BJ (cell line): ENCODE measurements around the gene PACS1. TPM values are rescaled to one million over a fixed set of nuclear protein-coding genes. Genes with fewer than 3 reads are reported as not detected.

Source experiments
- CTCF ChIA-PET: fragments of 350-600 bp; formaldehyde crosslinking; extraction: SDS; loops from one replicate; lab custom pipeline; 2021; ENCODE audit warnings: antibody characterized with exemption, inconsistent platforms; lab: Yijun Ruan, JAX
- POLR2A ChIA-PET: fragments of 300-600 bp; sonication (Branson Sonifier 250); formaldehyde crosslinking; extraction: SDS; loops from one replicate; lab custom pipeline; 2021; ENCODE audit warnings: antibody characterized with exemption; lab: Charles Lee
- DNase-seq: peaks from one replicate; pipeline ENCODE4 v3.0.0-alpha.2; 2011; ENCODE audit warnings: low read depth
- H3K27me3 ChIP-seq: 2 replicates; pipeline ENCODE4 v1.6.0; 2011; ENCODE audit warnings: low read length; ENCODE audit not compliant: control insufficient read depth, insufficient read depth
- H3K36me3 ChIP-seq: 2 replicates; pipeline ENCODE4 v1.5.1; 2011; ENCODE audit warnings: low read length; ENCODE audit not compliant: control insufficient read depth, insufficient read depth
- H3K4me3 ChIP-seq: 2 replicates; pipeline ENCODE4 v1.5.1; 2011; ENCODE audit warnings: low read depth, mild to moderate bottlenecking, control low read depth, low read length
- CTCF ChIP-seq: IDR thresholded peaks from 2 replicates; pipeline ENCODE4 v1.5.1; 2011; ENCODE audit warnings: low read depth, mild to moderate bottlenecking, control low read depth, inconsistent platforms, low read length, moderate library complexity; ENCODE audit not compliant: insufficient read depth
- polyA plus RNA-seq: library from polyadenylated mRNA; depleted of rRNA; stranded (reverse); fragments of >200 nt; gene quantifications from 2 replicates; pipeline ENCODE4 v1.2.3, GENCODE V29; 2011

PACS1 gene
- polyA plus RNA-seq, 1 experiment, result 34.3 TPM

DNA sequence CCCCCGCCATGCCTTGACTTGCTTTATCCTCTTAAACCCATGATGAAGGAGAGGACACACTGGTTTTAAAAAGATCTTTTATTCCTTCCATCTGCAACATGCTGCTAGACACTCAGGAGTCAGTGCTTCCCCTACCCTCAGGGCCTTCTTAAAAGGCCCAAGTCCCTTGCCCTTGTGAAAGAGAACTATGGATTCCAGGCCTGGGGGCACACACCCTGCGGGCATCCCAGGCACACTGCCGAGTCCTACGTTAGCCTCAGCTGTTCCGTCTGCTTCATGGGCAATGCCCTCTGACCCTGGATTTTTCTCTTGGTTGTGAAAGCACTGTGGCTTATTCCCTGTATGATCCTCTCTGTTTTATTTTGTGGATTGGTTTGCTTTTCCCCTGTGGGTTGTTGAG lies 163.2 kb downstream of the PACS1 start:
- Histone ChIP-seq H3K4me3 (no peak overlapping the region), H3K36me3 (peaks cover 44% of the 10 kb centered on the region), H3K27me3 (no peaks in the 10 kb centered on the region)
- no peak for TF ChIP-seq CTCF
- ChIA-PET POLR2A (no interaction called here), CTCF (interaction anchor here (0.9 to 2.9 kb wide), 2 partner anchors 11 to 23 kb away, joined by 3 to 29 read pairs; no protein-coding TSS in a partner anchor)
- DNase-seq, result no peak

DNA sequence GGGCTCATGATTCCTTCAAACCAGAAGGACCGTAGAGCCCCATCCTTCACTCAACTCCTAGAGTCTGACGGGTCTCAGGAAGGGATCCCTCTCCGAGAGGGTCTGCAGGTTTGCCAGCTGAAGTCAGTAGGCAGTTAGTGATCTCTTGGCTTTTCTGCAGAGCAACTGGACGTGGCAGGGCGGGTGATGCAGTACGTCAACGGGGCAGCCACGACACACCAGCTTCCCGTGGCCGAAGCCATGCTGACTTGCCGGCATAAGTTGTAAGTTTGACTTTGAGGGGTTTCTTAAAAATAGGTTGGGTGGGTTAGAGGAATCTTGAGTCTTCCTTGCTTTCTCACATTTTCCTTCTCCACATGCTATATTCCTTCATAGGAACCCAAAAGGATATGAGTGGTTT lies 165.1 kb downstream of the PACS1 start:
- Histone ChIP-seq H3K36me3 (peaks cover 49% of the 10 kb centered on the region), H3K27me3 (no peaks in the 10 kb centered on the region), H3K4me3 (no peak overlapping the region)
- POLR2A ChIA-PET, result no interaction called here
- no peak for TF ChIP-seq CTCF
- no peak for DNase-seq
- CTCF ChIA-PET, result interaction anchor here (1.8 to 4.1 kb wide), 3 partner anchors 9 to 13 kb away, joined by 4 to 29 read pairs (median 14); no protein-coding TSS in a partner anchor

- CTCF ChIA-PET, result interaction anchor here (1.2 to 4.1 kb wide), 3 partner anchors 9 to 16 kb away, joined by 3 to 14 read pairs (median 14); no protein-coding TSS in a partner anchor
- H3K36me3 ChIP-seq, result peaks cover 39% of the 10 kb centered on the region
- no peaks in the 10 kb centered on the region for H3K27me3 ChIP-seq
- POLR2A ChIA-PET, result no interaction called here
- no peak for DNase-seq
- H3K4me3 ChIP-seq, result no peak overlapping the region
- TF ChIP-seq CTCF, result no peak
Observed at GRCh38 chr11:66237867-66238266, 167.8 kb downstream of the PACS1 start.

GRCh38 chr11:66238786-66239413 lies 168.8 kb downstream of the PACS1 start:
- no peak for DNase-seq
- H3K36me3 ChIP-seq, result peaks cover 31% of the 10 kb centered on the region
- no peaks in the 10 kb centered on the region for H3K27me3 ChIP-seq
- POLR2A ChIA-PET, result no interaction called here
- CTCF ChIA-PET, result interaction anchor here (0.8 to 1.2 kb wide), 2 partner anchors 11 to 16 kb away, joined by 3 read pairs; no protein-coding TSS in a partner anchor
- no peak for TF ChIP-seq CTCF
- H3K4me3 ChIP-seq, result no peak overlapping the region

GRCh38 chr11:66239511-66239910 lies 169.4 kb downstream of the PACS1 start:
- no peak for DNase-seq
- ChIA-PET CTCF (no interaction called here), POLR2A (no interaction called here)
- no peaks in the 10 kb centered on the region for H3K27me3 ChIP-seq
- peaks cover 29% of the 10 kb centered on the region for H3K36me3 ChIP-seq
- no peak for TF ChIP-seq CTCF
- no peak overlapping the region for H3K4me3 ChIP-seq
